Esophagus (tissue), 2 donors: ENCODE results near the gene KCNMA1. TPM values are rescaled to one million over a fixed set of nuclear protein-coding genes. Genes with fewer than 3 reads are reported as not detected.

Experiments used
- H3K27ac ChIP-seq, 2 donors: one replicate each; pipeline ENCODE4 v1.5.1; 2013; ENCODE audit warnings: low read depth in 2 of 2, mild to moderate bottlenecking in 2 of 2, inconsistent platforms in 1 of 2, low read length in 1 of 2, moderate library complexity in 1 of 2
- H3K27me3 ChIP-seq, 2 donors: one replicate each; pipeline ENCODE4 v1.6.1; 2013; ENCODE audit warnings: low read length in 2 of 2, control low read depth in 1 of 2, mild to moderate bottlenecking in 1 of 2; ENCODE audit not compliant: insufficient read depth in 2 of 2, control insufficient read depth in 1 of 2
- H3K36me3 ChIP-seq, 2 donors: one replicate each; pipeline ENCODE4 v1.6.1; 2013; ENCODE audit warnings: low read length in 1 of 2; ENCODE audit not compliant: control insufficient read depth in 2 of 2, insufficient read depth in 2 of 2
- H3K4me1 ChIP-seq, 2 donors: one replicate each; pipeline ENCODE4 v1.6.1; 2013; ENCODE audit warnings: low read length in 1 of 2; ENCODE audit not compliant: control insufficient read depth in 2 of 2, insufficient read depth in 2 of 2
- H3K4me3 ChIP-seq, 2 donors: one replicate each; pipeline ENCODE4 v1.5.1; 2013; ENCODE audit warnings: low read length in 2 of 2, mild to moderate bottlenecking in 2 of 2, low read depth in 1 of 2, moderate library complexity in 1 of 2
- H3K9me3 ChIP-seq, 2 donors: one replicate each; pipeline ENCODE4 v1.6.1; 2013; ENCODE audit warnings: mild to moderate bottlenecking in 2 of 2, low read depth in 1 of 2, low read length in 1 of 2, moderate library complexity in 1 of 2; ENCODE audit not compliant: control insufficient read depth in 2 of 2, insufficient read depth in 1 of 2
- WGBS, 2 donors: extraction: QIAGEN DNeasy Blood & Tissue Kit; methylation state at CpG; one replicate each; pipeline ENCODE4 v1.1.7; 2013; 5-methylcytosine and 5-hydroxymethylcytosine counted together
- polyA plus RNA-seq, 2 donors: library from polyadenylated mRNA; stranded (reverse); fragments of 200-250 nt; gene quantifications; one replicate each; pipeline ENCODE4 v1.2.3, GENCODE V29; 2013
- donor health status: healthy with polysubstance abuse.
- donor health status: Bipolar disorder and iron deficiency.

Gene KCNMA1
- polyA plus RNA-seq, 2 donors: 8.4 to 11.2 TPM

GRCh38 chr10:76972541-76972940 is 665.1 kb downstream of the KCNMA1 start:
- no peaks in the 10 kb centered on the region for H3K27me3 ChIP-seq
- H3K9me3 ChIP-seq: no peaks in the 10 kb centered on the region
- no peaks in the 10 kb centered on the region for H3K4me1 ChIP-seq
- no peaks in the 10 kb centered on the region for H3K36me3 ChIP-seq
- 72 to 85% methylated on average over 2 of the region's 2 CpGs for WGBS, 2 donors
- no peak overlapping the region for H3K4me3 ChIP-seq
- H3K27ac ChIP-seq: no peak overlapping the region

- H3K4me3 ChIP-seq: no peak overlapping the region
- H3K27ac ChIP-seq: no peak overlapping the region
- WGBS, 2 donors: 79 to 83% methylated on average over 8 of the region's 8 CpGs
Observed at GRCh38 chr10:76971547-76972170, 665.9 kb downstream of the KCNMA1 start.

GRCh38 chr10:76970711-76971519 is 666.7 kb downstream of the KCNMA1 start:
- Histone ChIP-seq H3K27me3 (no peaks in the 10 kb centered on the region), H3K4me3 (no peak overlapping the region), H3K36me3 (no peaks in the 10 kb centered on the region), H3K9me3 (no peaks in the 10 kb centered on the region), H3K27ac (no peak overlapping the region), H3K4me1 (no peaks in the 10 kb centered on the region)
- WGBS, 2 donors: 82 to 87% methylated on average over 6 of the region's 6 CpGs

More at GRCh38 chr10:76971547-76972170, 665.9 kb downstream of the KCNMA1 start:
- Histone ChIP-seq H3K4me1 (no peaks in the 10 kb centered on the region), H3K9me3 (no peaks in the 10 kb centered on the region), H3K27me3 (no peaks in the 10 kb centered on the region), H3K36me3 (no peaks in the 10 kb centered on the region)

- no peak overlapping the region for H3K4me3 ChIP-seq
- H3K4me1 ChIP-seq: no peaks in the 10 kb centered on the region
- H3K36me3 ChIP-seq: no peaks in the 10 kb centered on the region
- no peaks in the 10 kb centered on the region for H3K9me3 ChIP-seq
- 76 to 85% methylated on average over 9 of the region's 9 CpGs for WGBS, 2 donors
- H3K27me3 ChIP-seq: no peaks in the 10 kb centered on the region
- H3K27ac ChIP-seq: no peak overlapping the region
Observed at GRCh38 chr10:76969366-76969948, 668.2 kb downstream of the KCNMA1 start.

GRCh38 chr10:76968483-76968882 is 669.1 kb downstream of the KCNMA1 start:
- Histone ChIP-seq H3K27me3 (no peaks in the 10 kb centered on the region), H3K27ac (no peak overlapping the region), H3K36me3 (no peaks in the 10 kb centered on the region), H3K9me3 (no peaks in the 10 kb centered on the region), H3K4me3 (no peak overlapping the region), H3K4me1 (no peaks in the 10 kb centered on the region)
- WGBS, 2 donors: 61 to 71% methylated on average over 2 of the region's 2 CpGs

GRCh38 chr10:76962851-76963250 is 674.8 kb downstream of the KCNMA1 start:
- no peak overlapping the region for H3K4me3 ChIP-seq
- no peaks in the 10 kb centered on the region for H3K9me3 ChIP-seq
- no peak overlapping the region for H3K27ac ChIP-seq
- H3K36me3 ChIP-seq: no peaks in the 10 kb centered on the region
- no peaks in the 10 kb centered on the region for H3K27me3 ChIP-seq
- H3K4me1 ChIP-seq: no peaks in the 10 kb centered on the region
- 77 to 78% methylated on average over 4 of the region's 4 CpGs for WGBS, 2 donors

- Histone ChIP-seq H3K4me1 (no peaks in the 10 kb centered on the region), H3K4me3 (no peak overlapping the region), H3K36me3 (no peaks in the 10 kb centered on the region), H3K27ac (no peak overlapping the region), H3K9me3 (no peaks in the 10 kb centered on the region), H3K27me3 (no peaks in the 10 kb centered on the region)
- WGBS, 2 donors: 34 to 51% methylated on average over 5 of the region's 5 CpGs
Observed at GRCh38 chr10:76961841-76962240, 675.8 kb downstream of the KCNMA1 start.

GRCh38 chr10:76959111-76959510 is 678.5 kb downstream of the KCNMA1 start:
- H3K4me1 ChIP-seq: no peaks in the 10 kb centered on the region
- no peaks in the 10 kb centered on the region for H3K9me3 ChIP-seq
- no peaks in the 10 kb centered on the region for H3K27me3 ChIP-seq
- no peak overlapping the region for H3K4me3 ChIP-seq
- no peaks in the 10 kb centered on the region for H3K36me3 ChIP-seq
- 88 to 92% methylated on average over 2 of the region's 2 CpGs for WGBS, 2 donors
- H3K27ac ChIP-seq: no peak overlapping the region

- WGBS, 2 donors: 67 to 68% methylated on average over 3 of the region's 3 CpGs
- H3K4me3 ChIP-seq: no peak overlapping the region
- H3K27ac ChIP-seq: no peak overlapping the region
- no peaks in the 10 kb centered on the region for H3K27me3 ChIP-seq
- H3K9me3 ChIP-seq: no peaks in the 10 kb centered on the region
- no peaks in the 10 kb centered on the region for H3K36me3 ChIP-seq
- H3K4me1 ChIP-seq: no peaks in the 10 kb centered on the region
Observed at GRCh38 chr10:76954838-76955237, 682.8 kb downstream of the KCNMA1 start.
